CD4-positive, alpha-beta T cell treated with Interleukin-4 for 1 hour (primary cell): Measurements from ENCODE around the gene TTC13.

Experiments used
- DNase-seq, 2 donors: peaks; one replicate each; pipeline ENCODE4 v3.0.0-alpha.2; 2020 to 2022

TTC13 gene

DNA sequence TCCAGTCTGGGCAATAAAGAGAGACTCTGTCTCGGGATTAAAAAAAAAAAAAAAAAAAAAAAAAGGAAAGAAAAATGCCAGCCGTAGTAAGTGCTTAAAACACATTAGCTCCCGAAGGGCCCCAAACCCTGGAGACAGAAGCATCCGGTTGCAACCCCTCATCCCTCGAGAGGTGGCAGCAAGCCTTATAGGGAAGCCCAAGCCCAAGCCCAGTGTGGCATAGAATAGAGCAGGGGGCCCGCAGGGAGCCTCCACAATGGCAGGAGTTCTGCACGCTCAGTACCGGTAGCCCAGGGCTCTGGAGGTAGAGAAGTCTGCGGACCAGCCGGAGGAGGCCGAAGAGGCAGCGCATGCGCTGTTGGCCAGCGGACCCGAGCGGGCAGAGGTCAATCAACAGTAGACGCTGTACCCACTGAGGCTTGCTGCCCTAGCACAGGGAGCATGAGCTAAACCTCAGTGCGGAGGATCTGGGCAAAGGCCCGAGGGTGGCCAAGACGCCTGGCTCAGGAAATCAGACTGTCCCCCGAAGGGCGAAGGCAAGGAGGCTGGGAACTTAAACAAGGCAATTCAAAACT is 76.2 kb downstream of the TTC13 start:
- DNase-seq, result no peak

DNA sequence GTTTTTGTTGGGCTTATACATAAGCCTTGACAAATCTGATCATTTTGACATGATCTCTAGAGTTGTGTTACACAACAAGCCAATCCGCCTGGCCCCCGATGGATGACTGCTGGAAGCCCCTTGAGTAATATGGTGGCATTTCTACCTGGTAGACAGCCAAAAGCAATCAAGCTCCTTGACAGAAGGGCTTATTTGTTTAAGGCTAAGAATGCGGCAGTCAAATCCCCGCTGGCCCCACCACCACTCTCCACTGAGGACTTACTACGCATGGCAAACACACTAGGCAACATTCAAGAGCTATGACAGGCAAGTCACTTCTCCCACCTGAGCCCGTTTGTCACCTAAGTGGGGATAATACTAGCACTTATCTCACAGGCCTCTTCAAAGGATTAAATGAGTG is 77.0 kb downstream of the TTC13 start:
- no peak for DNase-seq

DNA sequence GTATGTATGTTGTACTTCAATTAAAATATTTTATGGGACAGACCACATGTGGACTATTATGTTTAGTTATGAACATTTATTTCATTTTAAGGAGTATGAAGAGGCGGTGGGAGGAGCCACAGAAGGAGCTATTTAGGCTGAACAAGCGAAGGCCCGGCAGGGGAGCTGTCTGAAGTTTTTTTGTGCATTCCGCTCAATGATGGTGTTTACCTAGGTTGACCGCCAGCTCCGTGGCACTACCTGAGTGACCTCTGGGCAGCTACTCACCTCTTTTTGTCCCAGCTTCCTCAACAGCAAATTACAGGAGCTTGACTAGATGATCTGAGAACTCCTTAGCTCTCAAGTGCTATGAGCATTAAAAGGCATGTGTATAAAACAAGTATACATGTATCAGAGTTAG is 77.7 kb downstream of the TTC13 start:
- DNase-seq, result no peak

DNA sequence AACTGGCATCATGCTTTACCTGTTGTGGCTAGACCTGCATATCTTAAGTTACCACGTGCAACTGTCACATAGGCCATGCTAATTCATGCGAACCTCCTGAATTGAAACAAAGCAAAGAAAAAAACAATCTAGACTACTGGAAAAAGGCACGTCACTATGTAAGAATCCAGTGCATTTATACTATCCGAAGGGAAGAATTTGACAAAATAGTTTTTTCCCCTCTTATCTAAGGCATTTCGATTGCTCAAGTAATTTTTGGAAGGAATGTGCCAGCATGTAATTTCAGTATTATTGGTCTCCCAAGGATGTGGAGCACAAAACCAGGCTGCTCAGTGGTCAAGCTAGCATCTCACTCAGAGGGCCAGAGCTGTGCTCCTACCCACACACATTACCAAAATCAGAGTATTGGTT is 78.8 kb downstream of the TTC13 start:
- no peak for DNase-seq

DNA sequence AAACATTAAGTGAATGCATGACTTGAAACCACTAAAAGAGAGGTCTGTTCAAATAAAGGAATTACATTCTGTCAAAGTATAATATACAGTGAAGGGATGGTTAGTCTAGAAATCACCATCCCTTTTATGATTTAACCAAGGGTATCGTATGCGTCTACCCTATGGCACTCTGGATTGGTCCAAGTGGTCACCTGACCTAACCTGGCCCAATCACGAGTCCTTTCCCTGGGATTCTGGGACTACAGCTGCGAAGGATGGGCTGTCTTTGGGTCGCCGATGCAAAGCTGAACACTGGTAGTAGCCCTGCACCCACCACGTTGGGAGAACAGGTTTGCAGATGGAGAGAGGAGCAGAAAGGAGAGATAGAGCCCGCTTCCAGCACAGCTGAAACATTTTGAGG is 79.9 kb downstream of the TTC13 start:
- no peak for DNase-seq

DNA sequence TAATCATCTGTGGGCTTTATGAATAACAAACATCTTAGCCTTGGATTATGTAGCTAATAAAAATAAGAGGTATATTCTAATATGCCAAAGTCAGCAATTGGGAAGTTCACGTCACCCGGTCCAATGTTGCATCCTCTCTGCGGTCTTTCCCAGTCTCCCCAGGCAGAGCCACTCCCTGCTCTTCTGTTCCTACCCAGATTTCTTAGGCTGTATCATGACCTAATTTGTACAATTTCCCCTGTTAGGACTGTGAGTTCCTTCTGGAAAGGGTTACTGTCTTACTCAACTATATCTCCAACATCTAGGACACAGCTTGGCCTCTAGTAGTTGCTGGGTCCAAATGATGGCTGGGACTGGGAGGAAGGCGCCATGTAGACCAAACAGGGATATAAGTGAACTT is 80.5 kb downstream of the TTC13 start:
- DNase-seq, result no peak

DNA sequence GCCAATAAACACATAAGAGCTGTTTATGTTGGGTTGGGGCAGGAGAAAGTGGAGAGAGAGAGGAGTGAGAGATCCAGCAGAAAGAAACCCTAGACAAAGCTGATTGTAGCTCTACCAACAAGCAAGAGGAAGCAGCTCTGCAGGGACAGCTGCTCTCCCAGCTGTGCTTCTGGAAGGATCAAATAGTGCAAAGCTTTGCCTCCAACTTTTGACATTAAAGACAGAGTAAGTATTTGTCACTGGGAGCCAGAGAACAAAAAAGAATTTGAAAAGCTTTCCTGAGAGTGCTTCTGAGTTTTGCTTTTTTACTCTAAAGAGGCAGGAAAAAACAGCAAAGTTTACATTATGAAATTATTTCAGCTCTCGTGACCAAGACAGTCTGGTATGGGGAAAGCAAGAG is 81.9 kb downstream of the TTC13 start:
- no peak for DNase-seq

DNA sequence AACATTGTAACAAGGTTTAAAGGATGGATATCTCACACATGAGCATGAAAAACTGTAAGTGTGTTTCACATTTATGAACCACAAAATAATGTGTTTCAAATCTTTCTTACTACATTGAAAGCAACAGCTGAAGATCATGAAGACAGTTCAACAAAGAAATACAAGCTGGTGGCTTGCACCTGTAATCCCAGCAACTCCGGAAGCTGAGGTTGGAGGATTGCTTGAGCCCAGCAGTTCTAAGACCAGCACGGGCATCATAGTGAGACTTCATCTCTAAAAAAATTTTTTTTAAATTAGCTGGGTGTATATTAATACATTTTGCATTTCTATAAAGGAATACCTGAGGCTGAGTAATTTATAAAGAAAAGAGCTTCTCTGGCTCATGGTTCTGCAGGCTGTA is 83.2 kb downstream of the TTC13 start:
- no peak for DNase-seq

DNA sequence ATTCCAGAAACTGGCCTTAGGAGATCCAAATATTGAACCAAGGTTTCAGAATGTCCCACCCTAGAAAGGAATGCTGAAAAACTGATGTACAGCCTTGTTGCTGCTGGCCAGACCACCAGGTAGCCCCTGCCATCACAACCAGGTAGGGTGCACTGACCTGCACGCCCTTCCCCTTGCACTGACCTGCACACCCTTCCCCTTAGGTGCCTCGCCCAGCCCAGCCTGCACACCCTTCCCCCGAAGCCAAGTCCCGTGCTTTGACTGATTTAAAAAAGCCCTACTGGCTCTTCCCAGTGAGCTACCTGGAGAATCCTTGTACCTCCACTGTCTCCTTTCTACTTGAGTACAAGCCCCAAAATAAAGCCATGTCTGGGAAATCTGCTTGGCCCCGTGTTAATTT is 84.0 kb downstream of the TTC13 start:
- no peak for DNase-seq

DNA sequence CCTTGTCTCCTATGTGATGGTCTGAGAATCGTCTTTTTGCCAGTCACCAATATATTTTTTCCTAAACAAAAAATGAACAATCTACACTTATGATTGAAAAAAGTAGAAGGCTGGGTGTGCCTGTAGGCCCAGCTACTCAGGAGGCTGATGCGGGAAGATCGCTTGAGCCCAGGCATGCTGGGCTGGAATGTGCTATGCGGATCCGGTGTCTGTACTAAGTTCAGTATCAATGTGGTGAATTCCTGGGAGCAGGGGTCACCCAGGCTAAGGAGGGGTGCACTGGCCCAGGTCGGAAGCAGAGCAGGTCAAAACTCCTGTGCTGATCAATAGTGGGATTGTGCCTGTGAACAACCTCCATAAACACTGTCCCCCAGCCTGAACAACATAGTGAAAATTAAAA is 84.6 kb downstream of the TTC13 start:
- no peak for DNase-seq

DNA sequence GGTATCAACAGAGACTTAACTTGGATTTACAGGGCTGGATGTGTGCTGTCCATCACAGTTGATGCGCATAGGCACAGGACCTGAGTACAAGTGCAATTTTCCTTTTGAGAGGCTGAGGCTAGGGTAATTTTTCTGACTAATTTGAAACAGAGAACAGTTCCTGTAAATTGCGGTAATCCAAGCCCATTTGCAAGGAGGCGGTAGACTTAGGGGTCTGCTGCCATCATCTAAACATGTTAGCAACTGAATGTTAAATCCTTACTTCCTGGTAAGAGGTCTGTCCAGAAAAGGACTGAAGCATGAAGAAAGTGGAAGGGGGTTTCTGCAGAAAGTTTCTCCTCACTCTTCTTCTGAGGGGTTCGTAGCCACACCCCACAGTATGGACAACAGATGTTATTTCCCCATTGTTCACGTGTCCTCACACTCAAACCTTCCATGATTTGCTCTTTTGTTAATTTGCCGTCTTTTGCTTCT is 86.6 kb downstream of the TTC13 start:
- no peak for DNase-seq

DNA sequence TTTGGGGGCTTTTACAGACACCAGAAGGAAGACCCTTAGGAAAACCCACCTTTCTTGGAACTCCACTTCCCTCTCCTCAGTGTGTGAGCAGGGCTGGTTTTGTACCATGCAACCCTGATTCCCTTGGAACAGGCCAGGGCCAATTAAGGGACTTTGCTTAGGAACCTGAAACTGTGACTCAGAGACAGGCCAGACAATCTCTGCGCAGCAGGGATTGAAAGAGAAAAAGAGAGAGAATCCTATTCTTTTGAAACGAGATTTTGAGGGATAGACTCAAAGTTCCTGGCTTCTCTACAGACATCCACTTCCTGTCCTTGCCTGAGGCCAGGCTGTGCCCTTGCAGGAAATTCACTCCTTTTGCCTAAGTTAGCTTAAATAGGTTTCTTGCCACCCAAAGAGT is 87.2 kb downstream of the TTC13 start:
- no peak for DNase-seq

DNA sequence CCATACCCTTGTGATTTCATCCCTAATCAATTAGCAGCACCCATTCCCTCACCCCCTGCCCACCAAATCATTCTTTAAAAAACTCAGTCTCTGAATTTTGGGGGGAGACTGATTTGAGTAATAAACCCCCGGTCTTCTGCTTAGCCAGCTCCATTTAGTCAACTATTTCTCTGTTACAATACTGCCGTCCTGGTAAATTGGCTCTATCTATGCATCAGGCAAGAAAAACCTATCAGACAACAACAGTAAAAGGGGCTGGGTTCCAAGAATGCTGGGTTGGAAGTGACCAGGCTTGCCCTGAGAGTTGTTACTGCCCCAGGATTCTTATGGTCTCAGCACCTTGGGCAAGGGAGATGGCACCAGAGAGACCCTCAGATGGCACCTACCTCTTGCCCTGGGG is 94.0 kb downstream of the TTC13 start:
- DNase-seq, result no peak

DNA sequence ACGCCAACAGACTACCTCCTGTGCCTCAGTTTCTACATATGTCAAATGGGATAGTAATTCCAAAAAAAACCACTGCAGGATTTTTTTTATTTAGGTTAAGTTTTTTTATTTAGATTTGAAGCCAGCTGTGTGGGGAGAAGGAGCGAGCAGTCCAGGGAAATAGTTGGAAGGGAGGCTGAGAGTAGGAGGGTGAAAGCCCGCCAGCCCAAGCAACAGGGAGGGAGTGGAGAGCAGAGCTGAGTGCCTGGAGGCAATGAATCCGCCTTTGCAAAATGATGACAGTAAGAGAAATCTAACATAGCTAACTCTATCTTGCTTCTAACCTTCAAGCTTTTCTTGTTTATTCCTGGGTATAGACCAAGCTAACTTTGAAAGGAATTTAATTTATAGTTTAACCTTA is 94.7 kb downstream of the TTC13 start:
- no peak for DNase-seq

DNA sequence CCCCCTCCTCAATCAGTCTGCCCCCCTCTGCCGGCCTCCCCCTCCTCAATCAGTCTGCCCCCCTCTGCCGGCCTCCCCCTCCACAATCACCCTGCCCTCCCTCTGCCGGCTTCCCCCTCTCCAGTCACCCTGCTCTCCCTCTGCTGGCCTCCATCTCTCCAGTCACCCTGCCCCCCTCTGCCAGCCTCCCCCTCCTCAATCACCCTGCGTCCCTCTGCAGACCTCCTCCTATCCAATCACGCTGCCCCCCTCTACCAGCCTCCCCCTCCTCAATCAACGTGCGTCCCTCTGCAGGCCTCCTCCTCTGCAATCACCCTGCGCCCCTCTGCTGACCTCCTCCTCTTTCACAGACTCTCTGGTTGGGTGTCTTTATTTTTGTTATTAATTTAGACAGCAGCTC is 98.9 kb downstream of the TTC13 start:
- no peak for DNase-seq

DNA sequence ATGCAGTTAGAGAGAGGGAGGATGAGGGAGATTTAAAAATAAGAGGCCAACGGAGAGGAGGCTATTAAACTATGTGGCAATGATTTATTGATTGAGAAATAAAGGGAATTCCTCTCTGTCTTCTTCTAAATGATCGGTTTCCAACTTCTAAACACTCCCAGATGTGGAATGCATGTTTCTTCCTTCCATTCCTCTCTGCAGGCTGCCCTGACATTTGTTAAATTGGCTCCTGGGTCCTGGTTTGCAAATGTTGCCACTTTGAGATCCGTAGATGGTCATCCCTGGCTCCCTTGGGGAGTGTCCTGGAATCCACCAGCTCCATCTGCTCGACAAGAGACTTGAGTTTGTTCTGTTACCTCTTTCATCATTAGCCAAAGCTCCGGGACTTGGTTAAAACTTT is 100.1 kb downstream of the TTC13 start:
- DNase-seq, result no peak

DNA sequence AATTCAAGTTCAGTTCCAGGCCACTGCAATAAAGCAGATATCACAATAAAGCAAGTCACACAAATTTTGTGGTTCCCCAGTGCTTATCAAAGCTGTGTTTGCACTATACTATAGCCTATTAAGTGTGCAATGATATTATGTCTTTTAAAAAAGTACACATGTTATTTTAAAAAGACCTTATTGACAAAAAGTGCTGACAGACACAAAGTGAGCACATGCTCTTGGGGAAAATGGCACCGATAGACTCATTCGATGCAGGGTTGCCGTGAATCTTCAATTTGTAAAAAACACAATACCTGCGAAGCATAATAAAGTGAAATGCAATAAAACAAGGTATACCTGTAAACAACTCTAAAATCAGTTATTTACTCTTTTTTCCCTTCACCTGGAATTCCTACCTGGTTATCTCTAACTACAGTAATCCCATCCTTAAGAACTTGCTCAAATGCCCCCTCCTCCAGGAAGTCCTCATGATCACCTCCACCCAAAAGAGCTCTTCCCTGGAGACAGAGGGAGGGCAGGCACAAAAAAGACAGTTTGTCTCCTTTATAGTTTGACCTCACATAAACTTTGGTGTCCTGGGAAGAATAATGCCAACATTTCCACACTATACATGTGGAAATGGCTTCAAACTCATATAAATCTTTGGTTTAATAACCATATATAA is 100.6 kb downstream of the TTC13 start:
- no peak for DNase-seq

DNA sequence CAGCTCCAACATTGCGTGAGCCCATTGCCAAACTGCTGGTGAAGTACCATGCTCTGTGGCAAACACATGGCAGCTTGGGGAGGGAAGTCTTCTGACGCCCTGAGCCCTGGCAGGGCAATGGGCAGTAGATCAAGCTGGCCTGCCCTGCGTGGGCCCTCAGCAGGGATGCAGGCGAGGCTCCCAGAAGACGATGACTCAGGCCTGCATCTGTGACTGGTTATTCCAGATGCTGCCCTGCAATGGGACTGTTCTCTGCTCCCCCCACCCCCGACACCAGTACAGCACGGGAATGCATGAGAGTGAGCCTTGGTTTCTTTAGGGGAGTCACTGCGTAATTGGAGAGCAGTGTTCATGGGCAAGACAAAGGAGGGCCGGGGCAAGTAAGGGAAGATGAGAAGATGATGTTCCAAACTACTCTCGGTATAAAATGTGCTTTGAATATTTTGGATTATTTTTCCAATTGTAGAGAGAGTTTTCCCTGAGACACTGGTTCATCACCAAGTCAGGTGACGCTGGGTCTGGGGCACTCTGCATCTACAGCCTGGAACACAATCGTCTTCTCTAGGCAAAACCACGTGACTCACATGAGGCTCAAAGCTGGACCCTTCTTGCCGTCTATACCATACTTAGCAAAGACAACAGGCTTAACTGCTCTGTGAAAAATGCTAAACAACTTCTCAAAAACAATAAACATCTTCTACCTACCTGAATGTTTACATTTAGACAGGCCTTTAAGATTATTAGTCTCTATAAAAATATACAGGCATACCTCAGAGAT is 101.3 kb downstream of the TTC13 start:
- DNase-seq, result no peak

DNA sequence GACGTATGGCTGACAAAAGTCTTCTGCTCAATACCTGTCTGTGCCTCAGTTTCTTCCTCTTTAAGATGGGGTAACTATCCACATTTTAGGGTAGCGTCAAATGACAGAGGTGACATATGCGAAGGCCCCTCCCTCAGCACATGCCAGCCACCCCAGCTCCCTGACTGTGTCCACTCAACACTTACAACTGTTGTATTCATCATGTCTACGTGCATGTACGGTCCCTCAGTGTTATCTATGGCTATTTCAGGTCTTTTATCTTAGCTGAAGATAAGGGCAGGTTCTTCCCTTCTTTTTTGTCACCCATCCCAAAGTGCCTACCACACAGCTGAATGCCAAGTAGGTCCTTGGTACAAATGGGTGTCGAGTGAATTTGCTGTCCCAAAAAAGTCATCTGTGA is 102.0 kb downstream of the TTC13 start:
- no peak for DNase-seq

DNA sequence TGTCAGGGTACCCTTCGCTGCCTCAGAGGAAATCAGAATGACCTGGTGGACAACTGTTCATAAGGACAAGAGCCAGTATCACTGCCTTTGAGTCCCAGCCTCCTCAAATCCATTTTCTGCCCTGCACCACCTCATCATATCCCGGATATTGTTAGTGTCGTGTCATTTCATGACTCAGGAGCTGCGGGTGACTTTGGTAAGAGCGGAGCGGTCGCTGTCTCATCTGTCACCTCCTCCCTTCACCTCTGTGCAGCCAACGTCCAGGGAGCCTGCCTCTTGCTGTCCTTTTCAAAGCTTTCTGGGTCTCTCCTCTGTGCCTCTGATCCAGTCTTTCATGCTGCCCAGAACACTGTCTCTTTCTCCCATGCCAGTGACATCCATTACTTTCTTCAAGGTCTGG is 103.3 kb downstream of the TTC13 start:
- DNase-seq, result no peak

DNA sequence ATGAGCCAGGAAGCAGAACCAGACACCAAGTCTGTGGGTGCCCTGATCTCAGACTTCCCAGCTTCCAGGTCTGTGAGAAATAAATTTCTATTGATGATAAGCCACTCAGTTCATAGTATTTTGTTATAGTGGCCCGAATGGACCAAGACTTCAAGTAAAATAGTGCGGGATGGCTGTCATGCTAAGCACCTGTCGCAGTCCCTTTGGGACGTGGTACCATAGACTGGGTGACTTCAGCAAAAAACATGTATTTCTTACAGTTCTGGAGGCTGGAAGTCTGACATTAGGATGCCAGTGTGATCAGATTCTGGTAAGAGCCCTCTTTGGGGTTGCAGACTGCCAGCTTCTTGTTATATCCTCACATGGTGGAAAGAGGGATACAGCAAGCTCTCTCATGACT is 107.7 kb downstream of the TTC13 start:
- no peak for DNase-seq

DNA sequence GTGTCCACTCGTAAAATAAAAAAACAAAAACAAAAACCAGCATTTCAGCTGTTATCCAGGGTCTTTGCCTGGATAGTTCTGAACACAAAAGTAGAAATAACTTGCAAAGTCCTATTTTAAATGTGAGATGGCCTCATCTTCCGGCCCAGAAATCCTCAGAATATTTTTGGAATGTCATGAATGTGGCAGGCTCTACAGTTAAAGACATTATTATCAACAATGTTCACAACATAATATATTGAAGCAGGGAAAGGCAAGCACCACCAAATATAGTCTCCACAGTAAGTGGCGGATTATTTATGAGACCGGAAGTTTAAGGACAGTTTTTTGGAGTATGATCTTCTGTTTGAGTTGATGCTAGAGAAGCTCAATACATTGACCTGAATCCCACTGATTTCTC is 109.2 kb downstream of the TTC13 start:
- no peak for DNase-seq

DNA sequence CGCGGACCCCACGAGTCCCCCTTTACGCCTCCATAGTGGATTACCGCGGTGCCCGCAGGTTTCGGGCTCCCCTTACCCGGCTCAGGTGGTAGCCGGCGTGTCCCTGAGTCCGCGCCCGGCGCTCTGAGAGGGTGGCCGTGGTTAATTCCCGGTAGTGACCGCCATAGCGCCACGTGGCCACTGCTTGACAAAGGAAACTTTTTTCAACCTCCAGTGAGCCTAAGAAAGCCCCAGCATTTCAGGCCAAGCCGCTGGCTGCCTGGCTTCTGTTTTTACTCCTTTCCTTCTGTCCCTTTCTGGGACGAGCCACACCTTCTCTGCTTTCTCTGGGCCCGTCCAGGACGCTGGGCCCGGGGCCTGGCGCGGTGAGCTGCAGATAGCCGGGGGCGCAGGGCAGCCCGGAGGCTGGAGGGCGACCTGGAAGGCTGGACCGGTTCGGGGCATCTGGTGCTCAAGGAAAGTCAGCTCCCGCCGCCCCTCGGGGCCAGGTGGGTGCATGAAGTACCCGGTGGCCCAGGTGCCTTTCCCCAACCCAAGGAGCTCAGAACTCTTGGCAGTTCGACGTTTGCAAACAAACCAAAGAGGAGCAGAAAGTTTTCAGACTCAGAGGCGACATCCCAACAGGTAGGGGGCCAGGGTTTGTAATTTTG is 109.8 kb downstream of the TTC13 start:
- DNase-seq, result no peak
